A549 (cell line): ENCODE results near the gene KATNIP. TPM values are rescaled to one million over a fixed set of nuclear protein-coding genes. Genes with fewer than 3 reads are reported as not detected.

ENCODE experiments used
- ATAC-seq, 2 experiments: fragments of 200-7000 bp in 1 of 2; fragments of >200 bp in 1 of 2; cut with Nextera tagmentation in 1 of 2; cut with Tn5 transposase in 1 of 2; 3 replicates each; pipeline versions ENCODE4 v1.8.0 to v1.9.1; 2018 to 2020; ENCODE audit warnings: mild to moderate bottlenecking in 1 of 2, moderate library complexity in 1 of 2
- CTCF ChIA-PET: fragments of 300-600 bp; sonication (Branson Sonifier 250); formaldehyde crosslinking; extraction: SDS; loops from one replicate; lab custom pipeline; 2021; ENCODE audit warnings: antibody characterized with exemption, inconsistent platforms; lab: Yijun Ruan, JAX
- POLR2A ChIA-PET: fragments of 350-600 bp; formaldehyde crosslinking; extraction: SDS; loops from one replicate; lab custom pipeline; 2021; ENCODE audit warnings: antibody characterized with exemption, inconsistent platforms; lab: Yijun Ruan, JAX
- DNase-seq, 2 experiments: peaks; one replicate each; pipeline versions ENCODE4 v3.0.0 to v3.0.0-alpha.2; 2011 to 2016; ENCODE audit warnings: low read depth in 1 of 2, low spot score in 1 of 2
- FAIRE-seq: peaks from 2 replicates; lab custom pipeline; 2011; peaks lifted over from hg19 to GRCh38; lab: Jason Lieb, UNC
- H3K27ac ChIP-seq, 2 experiments: fragments of >200 bp; sonication (Bioruptor Twin); formaldehyde crosslinking; 3 replicates each; pipeline ENCODE4 v1.5.1; 2016 to 2017
- H3K4me1 ChIP-seq: fragments of >200 bp; sonication (Bioruptor Twin); formaldehyde crosslinking; 3 replicates; pipeline ENCODE4 v1.6.1; 2016
- H3K4me2 ChIP-seq: fragments of >200 bp; sonication (Bioruptor Twin); formaldehyde crosslinking; 3 replicates; pipeline ENCODE4 v1.6.1; 2016
- H3K4me3 ChIP-seq: fragments of >200 bp; sonication (Bioruptor Twin); formaldehyde crosslinking; 3 replicates; pipeline ENCODE4 v1.5.1; 2016
- H3K9me3 ChIP-seq: fragments of >200 bp; sonication (Bioruptor Twin); formaldehyde crosslinking; 3 replicates; pipeline ENCODE4 v1.6.1; 2016
- BCL3 ChIP-seq: fragments of >200 bp; sonication (Bioruptor Twin); formaldehyde crosslinking; IDR thresholded peaks from 3 replicates; pipeline ENCODE4 v1.6.1; 2016
- BHLHE40 ChIP-seq: IDR thresholded peaks from 2 replicates; pipeline ENCODE4 v1.6.1; 2012; ENCODE audit warnings: low read depth, low read length, inconsistent platforms
- CBX8 ChIP-seq: fragments of 200-600 bp; sonication (generic); IDR thresholded peaks from 2 replicates; pipeline ENCODE4 v1.6.1; 2016
- CEBPB ChIP-seq, 2 experiments: fragments of >200 bp in 1 of 2; sonication (Bioruptor Twin) in 1 of 2; formaldehyde crosslinking in 1 of 2; IDR thresholded peaks; 2 replicates each; pipeline ENCODE4 v1.6.1; 2012 to 2016
- CHD2 ChIP-seq: fragments of 150-350 bp; IDR thresholded peaks from 2 replicates; pipeline ENCODE4 v1.6.1; 2014; ENCODE audit warnings: low read length; ENCODE audit not compliant: partially characterized antibody
- EHF ChIP-seq: fragments of 250-450 bp; sonication (Bioruptor Pico); IDR thresholded peaks from 2 replicates; pipeline ENCODE4 v1.5.0; 2020; ENCODE audit warnings: mild to moderate bottlenecking
- ESRRA ChIP-seq: fragments of 150-350 bp; IDR thresholded peaks from 2 replicates; pipeline ENCODE4 v1.6.1; 2014; ENCODE audit warnings: mild to moderate bottlenecking, low read length, borderline replicate concordance
- FOSB ChIP-seq: fragments of 250-450 bp; sonication (Bioruptor Pico); IDR thresholded peaks from 2 replicates; pipeline ENCODE4 v1.5.0; 2020; ENCODE audit warnings: mild to moderate bottlenecking, moderate library complexity
- FOSL2 ChIP-seq, 2 experiments: fragments of 450-650 bp in 1 of 2; fragments of >200 bp in 1 of 2; sonication (Bioruptor Twin) in 1 of 2; formaldehyde crosslinking; IDR thresholded peaks; 2 replicates each; pipeline versions ENCODE4 v1.5.0 to v1.6.1; 2016 to 2020; ENCODE audit warnings: mild to moderate bottlenecking in 1 of 2, moderate library complexity in 1 of 2
- FOXS1 ChIP-seq: fragments of 250-450 bp; sonication (Bioruptor Pico); IDR thresholded peaks from 2 replicates; pipeline ENCODE4 v1.5.0; 2020; ENCODE audit warnings: mild to moderate bottlenecking, moderate library complexity
- HDAC2 ChIP-seq: fragments of 200-600 bp; sonication (generic); IDR thresholded peaks from 2 replicates; pipeline ENCODE4 v1.6.1; 2016
- HOXB5 ChIP-seq: fragments of 250-450 bp; sonication (Bioruptor Pico); IDR thresholded peaks from 2 replicates; pipeline ENCODE4 v1.5.0; 2020; ENCODE audit warnings: mild to moderate bottlenecking, moderate library complexity
- JUN ChIP-seq, 2 experiments: fragments of >200 bp; sonication (Bioruptor Twin); formaldehyde crosslinking; IDR thresholded peaks; 2 replicates in 1 of 2; 3 replicates in 1 of 2; pipeline ENCODE4 v1.6.1; 2016 to 2017
- KDM1A ChIP-seq: fragments of 200-600 bp; sonication (generic); IDR thresholded peaks from 2 replicates; pipeline ENCODE4 v1.6.1; 2016; ENCODE audit warnings: low read depth, mild to moderate bottlenecking
- MAFK ChIP-seq: fragments of 450-650 bp; IDR thresholded peaks from 2 replicates; pipeline ENCODE4 v1.6.1; 2014; ENCODE audit not compliant: partially characterized antibody
- MAX ChIP-seq: IDR thresholded peaks from 2 replicates; pipeline ENCODE4 v1.6.1; 2012
- MAZ ChIP-seq: fragments of 150-350 bp; IDR thresholded peaks from 2 replicates; pipeline ENCODE4 v1.6.1; 2014; ENCODE audit warnings: antibody characterized with exemption, low read depth, low read length, borderline replicate concordance
- MYC ChIP-seq: IDR thresholded peaks from 2 replicates; pipeline ENCODE4 v1.6.1; 2012; ENCODE audit warnings: mild to moderate bottlenecking, inconsistent platforms, low read length, improper control_type of control experiment, borderline replicate concordance
- NR3C1 ChIP-seq: fragments of >200 bp; sonication (Bioruptor Twin); formaldehyde crosslinking; IDR thresholded peaks from 3 replicates; pipeline ENCODE4 v1.6.1; 2017
- POLR2A ChIP-seq: IDR thresholded peaks from 2 replicates; pipeline ENCODE4 v1.6.1; 2012; ENCODE audit warnings: mild to moderate bottlenecking, low read length
- POLR2AphosphoS2 ChIP-seq: conservative IDR thresholded peaks from 2 replicates; pipeline ENCODE4 v1.6.1; 2012; ENCODE audit warnings: low read length, improper control_type of control experiment, inconsistent platforms
- RCOR1 ChIP-seq: fragments of 150-350 bp; IDR thresholded peaks from 2 replicates; pipeline ENCODE4 v1.6.1; 2014; ENCODE audit warnings: antibody characterized with exemption, low read length, low read depth
- RFX5 ChIP-seq: fragments of 450-650 bp; IDR thresholded peaks from 2 replicates; pipeline ENCODE4 v1.7.1; 2014; ENCODE audit warnings: antibody characterized with exemption, mild to moderate bottlenecking, moderate library complexity
- RNF2 ChIP-seq: fragments of 200-600 bp; sonication (generic); IDR thresholded peaks from 2 replicates; pipeline ENCODE4 v1.6.1; 2016; ENCODE audit warnings: low read depth, mild to moderate bottlenecking, antibody characterized with exemption, moderate library complexity, borderline replicate concordance
- TP53 ChIP-seq: fragments of 250-450 bp; sonication (Bioruptor Pico); IDR thresholded peaks from 2 replicates; pipeline ENCODE4 v1.5.0; 2021; ENCODE audit warnings: mild to moderate bottlenecking, moderate library complexity
- WGBS: methylation state at CpG from one replicate; pipeline ENCODE4 v1.1.6; 2017; ENCODE audit errors: missing lambda C conversion rate; 5-methylcytosine and 5-hydroxymethylcytosine counted together
- polyA plus RNA-seq, 4 experiments: library from polyadenylated mRNA; depleted of rRNA in 3 of 4; stranded (reverse); fragments of >200 nt; fragmentation: RNase III in 1 of 4; extraction: RNeasy Plus Mini Kit Qiagen cat#74134 plus additional on column Dnase treatment in 1 of 4; gene quantifications; 2 replicates in 3 of 4; 3 replicates in 1 of 4; pipeline ENCODE4 v1.2.3, GENCODE V29; 2011 to 2017
- TF ChIP-seq, protein P1 (sequence below): IDR thresholded peaks from 2 replicates; pipeline ENCODE4 v1.6.1; 2012

The KATNIP gene
- polyA plus RNA-seq, 2 of the 4 experiments (the other 2 are of a cell fraction): 12.8 to 27.1 TPM

DNA sequence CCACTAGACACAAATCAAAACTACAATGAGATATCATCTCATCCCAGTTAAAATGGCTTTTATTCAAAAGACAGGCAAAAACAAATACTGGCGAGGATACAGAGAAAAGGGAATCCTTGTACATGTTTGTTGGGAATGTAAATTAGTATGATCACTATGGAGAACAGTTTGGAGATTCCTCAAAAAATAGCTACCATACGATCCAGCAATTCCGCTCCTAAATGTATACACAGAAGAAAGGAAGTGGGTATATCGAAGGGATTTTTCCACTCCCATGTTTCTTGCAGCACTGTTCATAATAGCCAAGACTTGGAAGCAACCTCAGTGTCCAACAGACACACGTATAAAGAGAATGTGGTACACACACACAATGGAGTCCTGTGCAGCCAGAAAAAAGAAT lies 35.3 kb downstream of the KATNIP start:
- TF ChIP-seq MYC (no peak), BCL3 (no peak), HOXB5 (CRISPR knock-in tag) (no peak), TP53 (no peak), POLR2A (no peak), RNF2 (no peak), RCOR1 (no peak), JUN (IDR thresholded peaks at IDR 0.05) (no peak), RFX5 (no peak), FOXS1 (CRISPR knock-in tag) (no peak), KDM1A (no peak), BHLHE40 (no peak)
- no peak overlapping the region for H3K27ac ChIP-seq
- DNase-seq: no peak
- H3K4me2 ChIP-seq: no peak overlapping the region
- H3K4me3 ChIP-seq: no peak overlapping the region
- H3K4me1 ChIP-seq: no peaks in the 10 kb centered on the region
- ChIA-PET CTCF (interaction anchor here (1.1 kb wide), 1 partner anchor 34 kb away, joined by 3 read pairs; no protein-coding TSS in a partner anchor), POLR2A (no interaction called here)
- no peak for ATAC-seq
- peaks cover 4% of the 10 kb centered on the region; the same call in 1 of the 3 replicates for H3K9me3 ChIP-seq
- no peak for FAIRE-seq
- 90% methylated on average over 5 of the region's 5 CpGs for WGBS

DNA sequence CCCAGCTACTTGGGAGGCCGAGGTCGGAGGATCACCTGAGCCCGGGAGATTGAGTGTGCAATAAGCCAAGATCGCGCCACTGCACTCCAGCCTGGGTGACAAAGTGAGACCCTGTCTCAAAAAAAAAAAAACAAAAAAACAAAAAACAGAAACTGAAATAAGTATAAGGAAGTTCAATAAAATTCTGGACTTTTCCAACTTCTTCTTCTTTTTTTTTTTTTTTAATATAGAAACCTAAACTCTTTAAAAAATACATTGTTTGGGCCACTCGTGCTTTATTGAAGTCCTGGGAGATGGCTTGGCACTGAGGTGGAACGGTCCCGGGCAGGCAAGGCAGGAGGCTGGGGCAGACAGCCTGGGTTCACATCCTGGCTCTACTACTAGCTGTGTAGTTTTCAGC lies 36.8 kb downstream of the KATNIP start:
- POLR2A ChIA-PET: no interaction called here
- 84% methylated on average over 8 of the region's 8 CpGs for WGBS
- Histone ChIP-seq H3K4me2 (no peak overlapping the region), H3K9me3 (peaks cover 4% of the 10 kb centered on the region; the same call in 1 of the 3 replicates), H3K4me1 (no peaks in the 10 kb centered on the region)
- DNase-seq: no peak
- TF ChIP-seq JUN (IDR thresholded peaks at IDR 0.05): no peak
- TF ChIP-seq FOSB (CRISPR knock-in tag): no peak
- no peak for TF ChIP-seq CBX8
- TF ChIP-seq HDAC2: no peak
- TF ChIP-seq MAZ: no peak
- TF ChIP-seq FOXS1 (CRISPR knock-in tag): no peak
- TF ChIP-seq RNF2: no peak
- TF ChIP-seq NR3C1: no peak
- no peak for TF ChIP-seq CHD2
- no peak for TF ChIP-seq TP53
- TF ChIP-seq POLR2AphosphoS2: no peak
- no peak for TF ChIP-seq EHF (CRISPR knock-in tag)
- TF ChIP-seq ESRRA: no peak
- TF ChIP-seq, protein P1, sequence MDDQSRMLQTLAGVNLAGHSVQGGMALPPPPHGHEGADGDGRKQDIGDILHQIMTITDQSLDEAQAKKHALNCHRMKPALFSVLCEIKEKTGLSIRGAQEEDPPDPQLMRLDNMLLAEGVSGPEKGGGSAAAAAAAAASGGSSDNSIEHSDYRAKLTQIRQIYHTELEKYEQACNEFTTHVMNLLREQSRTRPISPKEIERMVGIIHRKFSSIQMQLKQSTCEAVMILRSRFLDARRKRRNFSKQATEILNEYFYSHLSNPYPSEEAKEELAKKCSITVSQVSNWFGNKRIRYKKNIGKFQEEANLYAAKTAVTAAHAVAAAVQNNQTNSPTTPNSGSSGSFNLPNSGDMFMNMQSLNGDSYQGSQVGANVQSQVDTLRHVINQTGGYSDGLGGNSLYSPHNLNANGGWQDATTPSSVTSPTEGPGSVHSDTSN: no peak
- TF ChIP-seq HOXB5 (CRISPR knock-in tag): no peak
- no peak for TF ChIP-seq FOSL2 (IDR thresholded peaks at IDR 0.05)
- TF ChIP-seq FOSL2 (CRISPR knock-in tag; IDR thresholded peaks at IDR 0.05): no peak
- TF ChIP-seq, all 56 proteins: peak for 0
- ATAC-seq (no peak), FAIRE-seq (no peak)
- no peak overlapping the region for H3K4me3 ChIP-seq
- CTCF ChIA-PET: no interaction called here
- H3K27ac ChIP-seq: no peak overlapping the region

DNA sequence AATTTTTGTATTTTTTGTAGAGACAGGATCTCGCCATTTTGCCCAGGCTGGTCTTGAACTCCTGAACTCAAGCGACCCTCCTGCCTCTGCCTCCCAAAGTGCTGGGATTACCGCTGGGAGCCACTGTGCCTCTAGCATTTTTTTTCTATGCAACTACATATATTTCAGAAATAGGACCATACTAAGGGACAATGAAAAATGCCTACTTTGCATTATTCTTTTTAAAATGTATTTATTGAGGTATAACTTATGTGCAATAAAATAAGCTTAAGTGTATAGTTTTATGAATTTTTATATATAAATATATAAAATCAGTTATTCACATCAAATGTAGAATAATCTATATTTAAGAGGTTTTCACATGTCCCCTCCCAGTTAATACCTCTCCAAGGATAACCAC lies 38.1 kb downstream of the KATNIP start:
- Histone ChIP-seq H3K4me2 (no peak overlapping the region), H3K4me1 (no peaks in the 10 kb centered on the region), H3K27ac (no peak overlapping the region), H3K4me3 (no peak overlapping the region), H3K9me3 (peaks cover 4% of the 10 kb centered on the region; the same call in 1 of the 3 replicates)
- ChIA-PET POLR2A (interaction anchor here (0.6 kb wide), 1 partner anchor 33 kb away, joined by 3 read pairs; no protein-coding TSS in a partner anchor), CTCF (no interaction called here)
- 92% methylated on average over 3 of the region's 3 CpGs for WGBS
- no peak for FAIRE-seq
- no peak for DNase-seq
- TF ChIP-seq CEBPB (IDR thresholded peaks at IDR 0.05): no peak
- no peak for TF ChIP-seq MAX
- TF ChIP-seq MAFK: peak; percentile 78
- ATAC-seq: no peak
